COR-L47 (cell line): ENCODE results near the gene ZNF574.
"Not testable (repeated sequence)": the region's sequence is repeated elsewhere in the genome, so short reads cannot be mapped to it uniquely, and the experiment has no call there.

ENCODE experiments used
- DNase-seq: peaks from one replicate; lab custom pipeline; 2025; lab: John Stamatoyannopoulos, UW

Gene ZNF574

GRCh38 chr19:42075616-42076379, at the start of gene ZNF574:
ZNF574 (plus strand) TSS chr19:42076166; CDS start chr19:42078607, 2,441 bp downstream.
- DNase-seq = peak; percentile 100

- no peak for DNase-seq
Measured at GRCh38 chr19:42028304-42029216, 47.4 kb upstream of the ZNF574 start.

- no peak for DNase-seq
Measured at GRCh38 chr19:42030645-42031440, 45.1 kb upstream of the ZNF574 start.

- DNase-seq = peak; percentile 96
Measured at GRCh38 chr19:42032431-42032830, 43.5 kb upstream of the ZNF574 start.

GRCh38 chr19:42033413-42033812, 42.6 kb upstream of the ZNF574 start:
- no peak for DNase-seq

- DNase-seq = peak; percentile 56
Measured at GRCh38 chr19:42034640-42035391, 41.1 kb upstream of the ZNF574 start.

GRCh38 chr19:42037649-42038048, 38.3 kb upstream of the ZNF574 start:
- no peak for DNase-seq

GRCh38 chr19:42038666-42039065, 37.3 kb upstream of the ZNF574 start:
- DNase-seq = no peak

GRCh38 chr19:42040031-42040430, 35.9 kb upstream of the ZNF574 start:
- no peak for DNase-seq

GRCh38 chr19:42040491-42040890, 35.5 kb upstream of the ZNF574 start:
- DNase-seq = not testable (repeated sequence)

GRCh38 chr19:42042455-42043170, 33.4 kb upstream of the ZNF574 start:
- no peak for DNase-seq

- DNase-seq = no peak
Measured at GRCh38 chr19:42045575-42045974, 30.4 kb upstream of the ZNF574 start.

- no peak for DNase-seq
Measured at GRCh38 chr19:42048992-42049391, 27.0 kb upstream of the ZNF574 start.

- no peak for DNase-seq
Measured at GRCh38 chr19:42051166-42052115, 24.5 kb upstream of the ZNF574 start.

GRCh38 chr19:42052241-42052863, 23.6 kb upstream of the ZNF574 start:
- DNase-seq = no peak

GRCh38 chr19:42053037-42053935, 22.7 kb upstream of the ZNF574 start:
- no peak for DNase-seq

GRCh38 chr19:42054205-42054604, 21.8 kb upstream of the ZNF574 start:
- DNase-seq = no peak

- DNase-seq = no peak
Measured at GRCh38 chr19:42057846-42058245, 18.1 kb upstream of the ZNF574 start.
